Esophagus squamous epithelium (tissue), 5 donors: ENCODE measurements around the gene LHPP. TPM values are rescaled to one million over a fixed set of nuclear protein-coding genes. Genes with fewer than 3 reads are reported as not detected.

Experiments
- DNase-seq: peaks from one replicate; lab custom pipeline; 2025; lab: John Stamatoyannopoulos, UW
- H3K27ac ChIP-seq, 4 donors: fragments of 200-600 bp; sonication (generic); one replicate each; pipeline ENCODE4 v1.5.1; 2016 to 2019; ENCODE audit warnings: mild to moderate bottlenecking in 1 of 4
- H3K27me3 ChIP-seq, 4 donors: fragments of 200-600 bp; sonication (generic); 1 replicate in 3 of 4; 2 replicates in 1 of 4; pipeline versions ENCODE4 v1.5.1 to v1.6.0; 2017 to 2021; ENCODE audit warnings: antibody characterized with exemption in 1 of 4
- H3K36me3 ChIP-seq, 3 donors: fragments of 200-600 bp; sonication (generic); one replicate each; pipeline ENCODE4 v1.5.1; 2016 to 2019
- H3K4me1 ChIP-seq, 3 donors: fragments of 200-600 bp; sonication (generic); one replicate each; pipeline ENCODE4 v1.5.1; 2017 to 2019
- H3K4me3 ChIP-seq, 4 donors: fragments of 200-600 bp; sonication (generic); 1 replicate in 3 of 4; 2 replicates in 1 of 4; pipeline ENCODE4 v1.5.1; 2016 to 2019; ENCODE audit warnings: mild to moderate bottlenecking in 2 of 4, moderate library complexity in 1 of 4
- H3K9me3 ChIP-seq, 3 donors: fragments of 200-600 bp; sonication (generic); one replicate each; pipeline ENCODE4 v1.5.1; 2016 to 2019
- POLR2A ChIP-seq, 4 donors: fragments of 450-650 bp; IDR thresholded peaks; one replicate each; pipeline ENCODE4 v1.6.1; 2017; ENCODE audit warnings: antibody characterized with exemption in 4 of 4, mild to moderate bottlenecking in 4 of 4, moderate library complexity in 3 of 4
- WGBS, 2 donors: methylation state at CpG; one replicate each; pipeline ENCODE4 v1.1.5; 2018; 5-methylcytosine and 5-hydroxymethylcytosine counted together
- intact Hi-C: fragments of 100-400 bp; cut with DNase I; formaldehyde crosslinking; loops from one replicate; pipeline ENCODE4 v1.15.0; 2022
- total RNA-seq, 4 donors: library from RNA; depleted of rRNA; stranded (reverse); fragments of >200 nt; gene quantifications; one replicate each; pipeline ENCODE4 v1.1.0, GENCODE V29; 2016
- TF ChIP-seq, protein P1 (sequence below), 6 experiments: fragments of 450-650 bp in 4 of 6; fragments of 200-600 bp in 2 of 6; sonication (generic) in 2 of 6; IDR thresholded peaks; one replicate each; pipeline ENCODE4 v1.5.1; 2016 to 2019; ENCODE audit warnings: antibody characterized with exemption in 6 of 6, mild to moderate bottlenecking in 4 of 6, moderate library complexity in 4 of 6
- donor health status: DM: yes; HTN: yes; CAD: no.

Gene LHPP
- total RNA-seq, 4 donors from 2014 or later, result 13.9 to 41.1 (median 24.3) TPM

DNA sequence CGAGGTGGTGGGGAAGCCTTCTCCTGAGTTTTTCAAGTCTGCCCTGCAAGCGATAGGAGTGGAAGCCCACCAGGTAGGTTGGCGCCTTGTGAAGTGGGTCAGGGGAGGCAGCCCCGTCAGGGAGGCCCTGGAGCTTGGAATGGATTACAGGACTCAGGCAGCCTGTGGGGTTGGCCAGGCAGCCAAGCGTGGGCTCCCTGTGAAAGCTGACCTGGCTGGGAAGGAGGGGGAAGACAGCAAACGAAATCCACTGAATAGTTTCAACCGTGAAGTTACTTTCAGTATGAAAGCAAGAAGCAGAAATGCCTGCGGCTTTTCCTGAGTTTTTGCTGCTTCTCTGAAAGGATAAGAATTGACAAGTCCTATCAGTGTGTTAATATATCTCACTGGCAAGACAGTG, 36.4 kb downstream of the LHPP start:
- no peak for DNase-seq
- TF ChIP-seq, protein P1, sequence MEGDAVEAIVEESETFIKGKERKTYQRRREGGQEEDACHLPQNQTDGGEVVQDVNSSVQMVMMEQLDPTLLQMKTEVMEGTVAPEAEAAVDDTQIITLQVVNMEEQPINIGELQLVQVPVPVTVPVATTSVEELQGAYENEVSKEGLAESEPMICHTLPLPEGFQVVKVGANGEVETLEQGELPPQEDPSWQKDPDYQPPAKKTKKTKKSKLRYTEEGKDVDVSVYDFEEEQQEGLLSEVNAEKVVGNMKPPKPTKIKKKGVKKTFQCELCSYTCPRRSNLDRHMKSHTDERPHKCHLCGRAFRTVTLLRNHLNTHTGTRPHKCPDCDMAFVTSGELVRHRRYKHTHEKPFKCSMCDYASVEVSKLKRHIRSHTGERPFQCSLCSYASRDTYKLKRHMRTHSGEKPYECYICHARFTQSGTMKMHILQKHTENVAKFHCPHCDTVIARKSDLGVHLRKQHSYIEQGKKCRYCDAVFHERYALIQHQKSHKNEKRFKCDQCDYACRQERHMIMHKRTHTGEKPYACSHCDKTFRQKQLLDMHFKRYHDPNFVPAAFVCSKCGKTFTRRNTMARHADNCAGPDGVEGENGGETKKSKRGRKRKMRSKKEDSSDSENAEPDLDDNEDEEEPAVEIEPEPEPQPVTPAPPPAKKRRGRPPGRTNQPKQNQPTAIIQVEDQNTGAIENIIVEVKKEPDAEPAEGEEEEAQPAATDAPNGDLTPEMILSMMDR (IDR thresholded peaks at IDR 0.05), result no peak
- no peak for TF ChIP-seq POLR2A (IDR thresholded peaks at IDR 0.05)
- 72 to 85% methylated on average over 5 of the region's 8 CpGs for WGBS, 2 donors
- intact Hi-C loops, result no loop called here
- H3K27ac ChIP-seq, result no peak overlapping the region
- H3K9me3 ChIP-seq, result no peaks in the 10 kb centered on the region
- H3K27me3 ChIP-seq, result no peaks in the 10 kb centered on the region
- H3K4me3 ChIP-seq, result no peak overlapping the region
- H3K4me1 ChIP-seq, result peaks cover 11 to 25% (median 15%) of the 10 kb centered on the region in 3 donors
- peaks cover 0 to 29% (median 0%) of the 10 kb centered on the region in 3 donors for H3K36me3 ChIP-seq

DNA sequence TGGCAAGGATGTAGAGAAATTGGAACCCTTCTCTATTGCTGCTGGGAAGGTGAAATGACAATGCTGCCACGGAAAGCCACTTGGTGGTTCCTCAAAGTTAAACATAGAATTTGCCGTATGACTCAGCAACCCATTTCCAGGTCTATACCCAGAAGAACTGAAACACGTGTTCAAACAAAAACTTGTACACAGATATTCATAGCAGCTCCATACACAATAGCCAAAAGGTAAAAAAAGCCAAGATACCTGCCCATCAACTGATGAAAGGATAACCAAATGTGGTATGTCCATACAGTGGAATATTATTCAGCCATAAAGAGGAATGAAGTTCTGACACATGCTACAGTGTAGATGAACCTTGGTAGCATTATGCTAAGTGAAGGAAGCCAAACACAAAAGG, 39.1 kb downstream of the LHPP start:
- Histone ChIP-seq H3K4me3 (no peak overlapping the region), H3K27me3 (no peaks in the 10 kb centered on the region), H3K9me3 (no peaks in the 10 kb centered on the region), H3K27ac (no peak overlapping the region), H3K36me3 (peaks cover 0 to 29% (median 0%) of the 10 kb centered on the region in 3 donors), H3K4me1 (peaks cover 1 to 6% (median 4%) of the 10 kb centered on the region in 3 donors)
- DNase-seq, result no peak
- intact Hi-C loops, result no loop called here
- WGBS, 2 donors, result 81% methylated on average over 3 of the region's 3 CpGs
- TF ChIP-seq, protein P1 (IDR thresholded peaks at IDR 0.05), result no peak
- TF ChIP-seq POLR2A (IDR thresholded peaks at IDR 0.05), result no peak

DNA sequence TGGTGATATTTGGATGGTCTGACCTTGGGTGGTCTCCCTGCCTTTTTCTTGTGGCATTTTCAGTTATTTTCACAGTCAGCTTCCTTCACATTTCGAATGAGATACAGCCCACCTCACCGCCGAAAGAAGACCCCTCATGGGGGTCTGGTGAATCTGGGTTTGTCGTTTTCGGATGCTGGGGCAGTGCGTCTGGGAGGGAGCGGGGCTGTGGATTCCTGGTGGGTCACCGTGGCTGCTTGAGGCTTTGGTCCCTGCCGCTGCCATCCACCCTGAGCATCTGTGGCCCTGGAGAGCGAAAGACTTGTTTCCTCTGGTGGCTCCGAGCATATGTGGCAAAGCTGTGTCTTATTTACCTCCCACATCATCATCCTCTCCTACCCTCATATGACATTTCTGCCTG, 43.1 kb downstream of the LHPP start:
- Histone ChIP-seq H3K36me3 (peaks cover 0 to 21% (median 0%) of the 10 kb centered on the region in 3 donors), H3K4me3 (no peak overlapping the region), H3K27ac (no peak overlapping the region), H3K27me3 (no peaks in the 10 kb centered on the region), H3K9me3 (no peaks in the 10 kb centered on the region), H3K4me1 (no peaks in the 10 kb centered on the region)
- DNase-seq, result no peak
- WGBS, 2 donors, result 89 to 100% methylated on average over 3 to 7 of the region's 11 CpGs
- intact Hi-C loops, result no loop called here
- TF ChIP-seq POLR2A (IDR thresholded peaks at IDR 0.05), result no peak
- TF ChIP-seq, protein P1 (IDR thresholded peaks at IDR 0.05), result no peak

DNA sequence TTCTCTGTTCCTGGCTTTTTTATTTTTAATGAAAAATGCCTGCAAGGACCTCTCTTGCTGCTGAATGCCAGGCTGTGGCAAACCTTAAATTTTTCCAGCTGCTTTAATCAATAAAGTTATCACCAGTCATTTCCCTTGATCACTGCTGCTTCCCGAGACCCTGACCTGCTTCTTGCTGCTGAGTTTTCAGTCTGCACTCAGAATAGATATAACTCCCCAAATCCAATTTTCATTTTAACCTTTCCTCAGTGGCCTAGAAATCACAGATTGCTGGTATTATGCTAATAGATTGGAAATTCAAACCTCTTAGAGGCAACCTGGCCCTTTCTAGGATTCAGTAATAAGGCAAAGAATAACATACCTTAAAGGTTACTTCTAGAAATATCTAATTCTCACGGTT, 43.7 kb downstream of the LHPP start:
- no peak overlapping the region for H3K27ac ChIP-seq
- intact Hi-C loops, result no loop called here
- WGBS, 2 donors, result 66 to 83% methylated on average over 2 of the region's 2 CpGs
- DNase-seq, result no peak
- H3K4me3 ChIP-seq, result no peak overlapping the region
- H3K36me3 ChIP-seq, result peaks cover 0 to 21% (median 0%) of the 10 kb centered on the region in 3 donors
- no peaks in the 10 kb centered on the region for H3K9me3 ChIP-seq
- TF ChIP-seq POLR2A (IDR thresholded peaks at IDR 0.05), result no peak
- TF ChIP-seq, protein P1 (IDR thresholded peaks at IDR 0.05), result no peak
- H3K27me3 ChIP-seq, result no peaks in the 10 kb centered on the region
- no peaks in the 10 kb centered on the region for H3K4me1 ChIP-seq

DNA sequence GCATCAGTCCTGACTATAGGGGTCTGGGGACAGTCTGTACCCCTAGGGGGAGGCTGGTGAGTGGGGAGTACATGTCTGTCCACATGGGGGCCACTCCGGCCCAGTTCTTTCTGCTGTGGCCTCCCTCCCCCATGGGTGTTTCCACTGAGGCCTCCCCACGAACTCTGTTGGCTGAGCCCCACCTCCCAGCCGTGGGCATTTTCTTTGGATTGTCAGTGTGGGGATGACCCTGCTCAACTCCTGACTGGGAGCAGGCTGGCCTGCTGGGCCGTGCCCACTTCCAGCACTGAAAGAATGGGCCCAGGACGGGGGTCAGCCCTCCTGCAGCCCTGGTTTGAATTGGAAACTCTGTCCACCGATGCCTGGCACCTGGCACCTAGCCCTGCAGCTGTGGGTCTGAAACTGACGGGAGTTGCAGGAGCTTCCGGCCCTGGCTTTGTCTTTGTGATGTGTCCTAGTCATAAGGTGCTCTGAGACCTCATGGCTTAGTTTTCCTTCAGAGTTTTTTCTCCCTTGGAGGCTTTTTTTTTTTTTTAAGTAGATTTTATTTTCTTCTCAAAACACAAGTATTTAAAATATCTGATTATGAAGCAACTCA, 46.5 kb downstream of the LHPP start:
- Histone ChIP-seq H3K9me3 (no peaks in the 10 kb centered on the region), H3K27ac (no peak overlapping the region), H3K4me1 (no peaks in the 10 kb centered on the region), H3K36me3 (peaks cover 0 to 14% (median 0%) of the 10 kb centered on the region in 3 donors), H3K4me3 (no peak overlapping the region), H3K27me3 (no peaks in the 10 kb centered on the region)
- intact Hi-C loops, result no loop called here
- WGBS, 2 donors, result 72 to 94% methylated on average over 5 to 7 of the region's 8 CpGs
- DNase-seq, result no peak
- TF ChIP-seq, protein P1 (IDR thresholded peaks at IDR 0.05), result no peak
- TF ChIP-seq POLR2A (IDR thresholded peaks at IDR 0.05), result no peak
